CD14-positive monocyte (primary cell): ENCODE results near the gene REPIN1. TPM values are rescaled to one million over a fixed set of nuclear protein-coding genes. Genes with fewer than 3 reads are reported as not detected.

Experiments used
- DNase-seq, 3 donors: peaks; one replicate each; pipeline ENCODE4 v3.0.0-alpha.2; 2011 to 2022
- H2AFZ ChIP-seq: 2 replicates; pipeline ENCODE4 v1.6.0; 2012; ENCODE audit warnings: mild to moderate bottlenecking, low read depth, low read length, inconsistent platforms; ENCODE audit not compliant: insufficient read depth, poor library complexity, severe bottlenecking
- H3K27ac ChIP-seq, 2 donors: 1 replicate in 1 of 2; 2 replicates in 1 of 2; pipeline ENCODE4 v1.5.1; 2012 to 2013; ENCODE audit warnings: low read length in 2 of 2, control low read depth in 1 of 2, inconsistent platforms in 1 of 2, low read depth in 1 of 2, mild to moderate bottlenecking in 1 of 2
- H3K27me3 ChIP-seq, 2 donors: one replicate each; pipeline versions ENCODE4 v1.6.0 to v1.6.1; 2011 to 2013; ENCODE audit warnings: low read length in 2 of 2; ENCODE audit not compliant: control insufficient read depth in 2 of 2, insufficient read depth in 2 of 2
- H3K36me3 ChIP-seq, 2 donors: replicated peaks in 1 of 2; 1 replicate in 1 of 2; 2 replicates in 1 of 2; pipeline versions ENCODE4 v1.5.1 to v1.6.1; 2012 to 2013; ENCODE audit warnings: low read length in 2 of 2, control low read depth in 1 of 2, inconsistent platforms in 1 of 2, mild to moderate bottlenecking in 1 of 2; ENCODE audit not compliant: insufficient read depth in 2 of 2, control insufficient read depth in 1 of 2
- H3K4me1 ChIP-seq, 2 donors: 1 replicate in 1 of 2; 2 replicates in 1 of 2; pipeline versions ENCODE4 v1.5.1 to v1.6.1; 2012 to 2013; ENCODE audit warnings: low read length in 2 of 2, control low read depth in 1 of 2, inconsistent platforms in 1 of 2, mild to moderate bottlenecking in 1 of 2, moderate library complexity in 1 of 2; ENCODE audit not compliant: insufficient read depth in 2 of 2, control insufficient read depth in 1 of 2
- H3K4me2 ChIP-seq: replicated peaks from 2 replicates; pipeline ENCODE3; 2012; ENCODE audit warnings: low read length, moderate library complexity, mild to moderate bottlenecking; ENCODE audit not compliant: poor library complexity, severe bottlenecking; ENCODE audit errors: extremely low read depth
- H3K4me3 ChIP-seq, 3 experiments: fragments of 200-600 bp in 1 of 3; sonication (generic) in 1 of 3; replicated peaks in 1 of 3; 1 replicate in 2 of 3; 2 replicates in 1 of 3; pipeline ENCODE4 v1.5.1; 2011 to 2013; ENCODE audit warnings: low read length in 3 of 3, mild to moderate bottlenecking in 3 of 3, control low read depth in 2 of 3, low read depth in 2 of 3, inconsistent platforms in 1 of 3, moderate library complexity in 1 of 3
- H3K79me2 ChIP-seq: 2 replicates; pipeline ENCODE4 v1.6.0; 2012; ENCODE audit warnings: mild to moderate bottlenecking, control low read depth, inconsistent platforms, low read length, moderate library complexity; ENCODE audit not compliant: insufficient read depth
- H3K9ac ChIP-seq: 2 replicates; pipeline ENCODE4 v1.6.0; 2017; ENCODE audit warnings: low read length, mild to moderate bottlenecking; ENCODE audit not compliant: insufficient read depth, poor library complexity, severe bottlenecking
- H3K9me3 ChIP-seq, 2 donors: replicated peaks in 1 of 2; 1 replicate in 1 of 2; 2 replicates in 1 of 2; pipeline versions ENCODE4 v1.5.1 to v1.6.1; 2012 to 2013; ENCODE audit warnings: low read length in 2 of 2, control low read depth in 1 of 2; ENCODE audit not compliant: control insufficient read depth in 1 of 2, insufficient read depth in 1 of 2
- H4K20me1 ChIP-seq: 2 replicates; pipeline ENCODE4 v1.6.0; 2012; ENCODE audit warnings: mild to moderate bottlenecking, low read length, control low read depth, moderate library complexity; ENCODE audit not compliant: insufficient read depth
- H3K27ac Mint-ChIP-seq, 7 donors: one replicate each; pipeline ENCODE4 v1.8.0; 2020; ENCODE audit warnings: mild to moderate bottlenecking in 7 of 7, mixed read lengths in 7 of 7, moderate library complexity in 6 of 7, inconsistent platforms in 2 of 7
- H3K27me3 Mint-ChIP-seq, 3 donors: one replicate each; pipeline ENCODE4 v1.8.0; 2021 to 2022; ENCODE audit warnings: low read depth in 3 of 3, mild to moderate bottlenecking in 3 of 3, mixed read lengths in 3 of 3, moderate library complexity in 3 of 3, inconsistent platforms in 1 of 3
- H3K36me3 Mint-ChIP-seq, 2 donors: one replicate each; pipeline ENCODE4 v1.8.0; 2020; ENCODE audit warnings: mixed read lengths in 2 of 2, inconsistent platforms in 1 of 2, mild to moderate bottlenecking in 1 of 2
- H3K4me1 Mint-ChIP-seq: one replicate; pipeline ENCODE4 v1.8.0; 2020; ENCODE audit warnings: mild to moderate bottlenecking, mixed read lengths
- H3K4me3 Mint-ChIP-seq, 2 donors: one replicate each; pipeline ENCODE4 v1.8.0; 2020; ENCODE audit warnings: mild to moderate bottlenecking in 2 of 2, mixed read lengths in 2 of 2, moderate library complexity in 1 of 2
- H3K9me3 Mint-ChIP-seq, 7 donors: one replicate each; pipeline ENCODE4 v1.8.0; 2020 to 2022; ENCODE audit warnings: mixed read lengths in 7 of 7, mild to moderate bottlenecking in 6 of 7, moderate library complexity in 6 of 7, inconsistent platforms in 2 of 7
- WGBS: methylation state at CpG from one replicate; pipeline ENCODE4 v1.1.5; 2013; ENCODE audit warnings: missing lambda C conversion rate; ENCODE audit not compliant: insufficient coverage; 5-methylcytosine and 5-hydroxymethylcytosine counted together
- intact Hi-C, 2 donors: fragments of 100-400 bp; cut with micrococcal nuclease; formaldehyde crosslinking; loops; one replicate each; pipeline versions ENCODE4 v1.15.0 to v1.15.1; 2023
- polyA plus RNA-seq, 3 donors: library from polyadenylated mRNA; depleted of rRNA in 1 of 3; unstranded in 2 of 3; stranded (reverse) in 1 of 3; fragments of 300-500 nt in 2 of 3; fragments of >200 nt in 1 of 3; fragmentation: Illumina TruSeq in 2 of 3; gene quantifications; 1 replicate in 2 of 3; 2 replicates in 1 of 3; pipeline ENCODE4 v1.2.3, GENCODE V29; 2012 to 2021
- TF ChIP-seq, protein P1 (sequence below): fragments of 200-600 bp; IDR thresholded peaks from one replicate; pipeline ENCODE4 v1.8.0; 2022; ENCODE audit warnings: antibody characterized with exemption, mild to moderate bottlenecking

Gene REPIN1
- polyA plus RNA-seq, 3 donors = 32.7 to 42.9 (median 39.0) TPM

DNA sequence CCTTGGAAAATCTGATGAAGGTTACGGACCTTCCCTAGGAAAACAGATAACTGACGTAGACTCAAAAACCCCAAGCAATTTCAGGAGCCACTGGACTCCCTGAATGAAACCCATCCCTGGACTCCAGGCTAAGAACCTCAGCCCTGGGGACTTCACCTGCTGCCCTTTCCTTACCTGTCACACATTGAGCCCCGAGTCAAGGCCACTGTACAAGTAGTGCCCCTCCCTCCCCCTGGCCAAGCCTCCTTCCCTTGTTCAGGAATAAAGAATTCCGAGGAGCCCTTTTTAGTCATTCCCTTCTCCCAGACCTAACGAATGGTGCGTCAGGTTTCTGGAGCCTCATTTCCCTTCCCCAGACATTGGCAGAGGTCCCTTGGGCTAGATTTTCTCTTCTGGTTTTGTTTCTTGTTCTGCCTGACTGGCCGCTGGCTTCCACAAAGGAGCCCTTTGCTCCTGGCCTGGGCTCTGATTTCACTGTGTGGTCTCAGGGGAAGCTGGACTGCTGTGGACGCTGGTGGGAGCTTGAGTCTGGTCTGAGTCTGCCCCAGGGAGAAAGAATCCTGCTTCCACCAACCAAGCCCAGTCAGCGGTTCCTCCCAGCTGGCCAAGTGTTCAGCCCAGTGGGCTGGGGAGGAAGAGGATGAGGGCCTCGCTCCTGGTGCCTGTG is 42.2 kb downstream of the REPIN1 start:
- no peak overlapping the region for H3K4me2 ChIP-seq
- TF ChIP-seq, protein P1, sequence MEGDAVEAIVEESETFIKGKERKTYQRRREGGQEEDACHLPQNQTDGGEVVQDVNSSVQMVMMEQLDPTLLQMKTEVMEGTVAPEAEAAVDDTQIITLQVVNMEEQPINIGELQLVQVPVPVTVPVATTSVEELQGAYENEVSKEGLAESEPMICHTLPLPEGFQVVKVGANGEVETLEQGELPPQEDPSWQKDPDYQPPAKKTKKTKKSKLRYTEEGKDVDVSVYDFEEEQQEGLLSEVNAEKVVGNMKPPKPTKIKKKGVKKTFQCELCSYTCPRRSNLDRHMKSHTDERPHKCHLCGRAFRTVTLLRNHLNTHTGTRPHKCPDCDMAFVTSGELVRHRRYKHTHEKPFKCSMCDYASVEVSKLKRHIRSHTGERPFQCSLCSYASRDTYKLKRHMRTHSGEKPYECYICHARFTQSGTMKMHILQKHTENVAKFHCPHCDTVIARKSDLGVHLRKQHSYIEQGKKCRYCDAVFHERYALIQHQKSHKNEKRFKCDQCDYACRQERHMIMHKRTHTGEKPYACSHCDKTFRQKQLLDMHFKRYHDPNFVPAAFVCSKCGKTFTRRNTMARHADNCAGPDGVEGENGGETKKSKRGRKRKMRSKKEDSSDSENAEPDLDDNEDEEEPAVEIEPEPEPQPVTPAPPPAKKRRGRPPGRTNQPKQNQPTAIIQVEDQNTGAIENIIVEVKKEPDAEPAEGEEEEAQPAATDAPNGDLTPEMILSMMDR = no peak
- no peaks in the 10 kb centered on the region for H3K79me2 ChIP-seq
- Mint-ChIP-seq H3K27me3 (peaks cover 1 to 10% (median 3%) of the 10 kb centered on the region in 3 donors), H3K27ac (no peak overlapping the region), H3K4me3 (no peak overlapping the region), H3K4me1 (peaks cover 17% of the 10 kb centered on the region), H3K36me3 (peaks cover 0 to 18% of the 10 kb centered on the region in 2 donors), H3K9me3 (peaks cover 0 to 1% (median 0%) of the 10 kb centered on the region in 7 donors)
- H4K20me1 ChIP-seq = no peaks in the 10 kb centered on the region
- H3K36me3 ChIP-seq = no peaks in the 10 kb centered on the region
- intact Hi-C loops = no loop called here
- H3K9ac ChIP-seq = no peak overlapping the region
- H3K4me1 ChIP-seq = peaks cover 13 to 15% of the 10 kb centered on the region in 2 donors
- H3K27ac ChIP-seq = no peak overlapping the region
- no peaks in the 10 kb centered on the region for H3K27me3 ChIP-seq
- no peak overlapping the region for H3K4me3 ChIP-seq
- DNase-seq = no peak
- H3K9me3 ChIP-seq = no peaks in the 10 kb centered on the region
- 94% methylated on average over 5 of the region's 10 CpGs for WGBS
- no peak overlapping the region for H2AFZ ChIP-seq

DNA sequence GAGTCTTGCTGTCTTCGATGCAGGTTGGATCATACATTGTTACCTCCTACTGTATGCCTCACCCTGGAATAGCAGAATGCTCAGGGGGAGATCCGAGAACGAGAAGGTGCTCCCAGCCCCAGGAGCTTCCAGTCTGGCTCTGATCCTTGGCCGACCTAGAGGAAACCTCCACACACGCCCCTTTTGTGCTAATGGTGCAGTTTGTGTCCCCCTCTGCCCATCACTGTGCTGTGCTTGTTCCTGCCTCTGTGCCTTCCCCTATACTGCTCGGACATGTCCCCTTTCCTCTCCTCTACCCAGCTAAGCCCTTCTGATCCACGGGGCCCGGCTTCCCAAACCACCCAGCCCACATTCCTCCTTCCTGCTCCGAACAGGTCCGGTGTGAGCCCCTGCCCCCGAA is 43.0 kb downstream of the REPIN1 start:
- intact Hi-C loops = no loop called here
- WGBS = 92% methylated on average over 9 of the region's 11 CpGs

More for the DNA sequence above, 43.0 kb downstream of the REPIN1 start:
- H3K4me3 ChIP-seq = no peak overlapping the region
- H2AFZ ChIP-seq = no peak overlapping the region
- H3K27me3 Mint-ChIP-seq = peaks cover 1 to 9% (median 3%) of the 10 kb centered on the region in 3 donors
- H3K4me3 Mint-ChIP-seq = no peak overlapping the region
- H3K9ac ChIP-seq = no peak overlapping the region
- no peak for DNase-seq
- H3K9me3 Mint-ChIP-seq = peaks cover 0 to 1% (median 0%) of the 10 kb centered on the region in 7 donors
- no peak overlapping the region for H3K27ac Mint-ChIP-seq
- H3K4me2 ChIP-seq = no peak overlapping the region
- H4K20me1 ChIP-seq = no peaks in the 10 kb centered on the region
- H3K36me3 ChIP-seq = no peaks in the 10 kb centered on the region
- no peaks in the 10 kb centered on the region for H3K27me3 ChIP-seq
- peaks cover 9% of the 10 kb centered on the region for H3K4me1 Mint-ChIP-seq
- H3K27ac ChIP-seq = no peak overlapping the region
- peaks cover 0 to 15% of the 10 kb centered on the region in 2 donors for H3K36me3 Mint-ChIP-seq
- H3K9me3 ChIP-seq = no peaks in the 10 kb centered on the region
- TF ChIP-seq, protein P1 = no peak
- H3K79me2 ChIP-seq = no peaks in the 10 kb centered on the region
- H3K4me1 ChIP-seq = peaks cover 6 to 7% of the 10 kb centered on the region in 2 donors
